ENCODE results near the gene MEIOSIN. TPM values are rescaled to one million over a fixed set of nuclear protein-coding genes. Genes with fewer than 3 reads are reported as not detected.
A peak's percentile ranks its signal among the peaks of the same experiment; 100 is the strongest.

MEIOSIN gene
- total and polyA plus RNA-seq, 2 of the 13 experiments (the other 11 are each of a cell fraction or from before 2014, with no cell fraction given) = not detected

- TF ChIP-seq BATF2 (CRISPR knock-in tag; IDR thresholded peaks at IDR 0.05) (0 out of 2 replicates have a peak, but pooled peaks have one; percentile 29), HDAC2 (CRISPR knock-in tag; IDR thresholded peaks at IDR 0.05) (no peak; the same call in 1 of the 2 replicates), MYC (CRISPR knock-in tag; IDR thresholded peaks at IDR 0.05; ENCODE audit: borderline replicate concordance) (peak; percentile 86; the same call in 1 of the 2 replicates), CBX1 (IDR thresholded peaks at IDR 0.05; ENCODE audit: low read depth) (no peak), ZC3H4 (CRISPR knock-in tag; IDR thresholded peaks at IDR 0.05; ENCODE audit: borderline replicate concordance) (no peak), HOXD1 (CRISPR knock-in tag; IDR thresholded peaks at IDR 0.05) (peak; percentile 38; the same call in 1 of the 2 replicates), ZBTB33 (CRISPR knock-in tag; IDR thresholded peaks at IDR 0.05) (no peak), IKZF1 (IDR thresholded peaks at IDR 0.05) (no peak), RXRA (CRISPR knock-in tag; IDR thresholded peaks at IDR 0.05) (peak; percentile 48; the same call in 1 of the 2 replicates), ZSCAN5A (CRISPR knock-in tag; IDR thresholded peaks at IDR 0.05; ENCODE audit: borderline replicate concordance) (no peak), DNMT3B (CRISPR knock-in tag; conservative IDR thresholded peaks at IDR 0.05) (no peak), ZFX (CRISPR knock-in tag; IDR thresholded peaks at IDR 0.05; ENCODE audit: low read depth) (peak; percentile 73; the same call in 1 of the 2 replicates), ZGPAT (CRISPR knock-in tag; IDR thresholded peaks at IDR 0.05) (peak; percentile 53; the same call in 1 of the 2 replicates), ZNF547 (CRISPR knock-in tag; IDR thresholded peaks at IDR 0.05) (0 out of 2 replicates have a peak, but pooled peaks have one; percentile 51), ZNF503 (CRISPR knock-in tag; IDR thresholded peaks at IDR 0.05) (peak; percentile 37; the same call in 1 of the 2 replicates), ZBTB26 (CRISPR knock-in tag; IDR thresholded peaks at IDR 0.05; ENCODE audit: borderline replicate concordance) (no peak)
Measured at GRCh38 chr19:45767881-45768654, 34.8 kb downstream of the MEIOSIN start (continued).

All from HepG2 (cell line).